AG04449 (cell line): ENCODE results near the gene CRYBG1.
A peak's percentile ranks its signal among the peaks of the same experiment; 100 is the strongest.
"Not testable (repeated sequence)": the region's sequence is repeated elsewhere in the genome, so short reads cannot be mapped to it uniquely, and the experiment has no call there.

Experiments
- CTCF ChIA-PET: fragments of 350-600 bp; formaldehyde crosslinking; extraction: SDS; loops from one replicate; lab custom pipeline; 2021; ENCODE audit warnings: antibody characterized with exemption; lab: Yijun Ruan, JAX
- POLR2A ChIA-PET: fragments of 400-600, 350-600 bp; formaldehyde crosslinking; extraction: SDS; loops from one replicate; lab custom pipeline; 2020; ENCODE audit warnings: antibody characterized with exemption, inconsistent platforms; lab: Yijun Ruan, JAX
- DNase-seq: peaks from one replicate; pipeline ENCODE4 v3.0.0-alpha.2; 2010; ENCODE audit warnings: low read depth, low spot score
- H3K4me3 ChIP-seq: 2 replicates; pipeline ENCODE4 v1.5.1; 2011; ENCODE audit warnings: low read depth, mild to moderate bottlenecking, control low read depth, low read length
- TF ChIP-seq, protein P1 (sequence below): IDR thresholded peaks from one replicate; pipeline ENCODE4 v1.5.1; 2011; ENCODE audit warnings: mild to moderate bottlenecking, moderate library complexity, low read length, control low read depth, inconsistent platforms; ENCODE audit not compliant: insufficient read depth; ENCODE audit errors: missing control alignments

The CRYBG1 gene

GRCh38 chr6:106512968-106513574 is 152.6 kb downstream of the CRYBG1 start:
- peak overlapping the region; percentile 76 for H3K4me3 ChIP-seq
- TF ChIP-seq, protein P1, sequence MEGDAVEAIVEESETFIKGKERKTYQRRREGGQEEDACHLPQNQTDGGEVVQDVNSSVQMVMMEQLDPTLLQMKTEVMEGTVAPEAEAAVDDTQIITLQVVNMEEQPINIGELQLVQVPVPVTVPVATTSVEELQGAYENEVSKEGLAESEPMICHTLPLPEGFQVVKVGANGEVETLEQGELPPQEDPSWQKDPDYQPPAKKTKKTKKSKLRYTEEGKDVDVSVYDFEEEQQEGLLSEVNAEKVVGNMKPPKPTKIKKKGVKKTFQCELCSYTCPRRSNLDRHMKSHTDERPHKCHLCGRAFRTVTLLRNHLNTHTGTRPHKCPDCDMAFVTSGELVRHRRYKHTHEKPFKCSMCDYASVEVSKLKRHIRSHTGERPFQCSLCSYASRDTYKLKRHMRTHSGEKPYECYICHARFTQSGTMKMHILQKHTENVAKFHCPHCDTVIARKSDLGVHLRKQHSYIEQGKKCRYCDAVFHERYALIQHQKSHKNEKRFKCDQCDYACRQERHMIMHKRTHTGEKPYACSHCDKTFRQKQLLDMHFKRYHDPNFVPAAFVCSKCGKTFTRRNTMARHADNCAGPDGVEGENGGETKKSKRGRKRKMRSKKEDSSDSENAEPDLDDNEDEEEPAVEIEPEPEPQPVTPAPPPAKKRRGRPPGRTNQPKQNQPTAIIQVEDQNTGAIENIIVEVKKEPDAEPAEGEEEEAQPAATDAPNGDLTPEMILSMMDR = no peak
- no peak for DNase-seq
- CTCF ChIA-PET = interaction anchor here (0.6 to 3.8 kb wide), 10 partner anchors 9 to 466 kb away, joined by 3 to 25 read pairs (median 6); no protein-coding TSS in a partner anchor
- POLR2A ChIA-PET = no interaction called here

DNA sequence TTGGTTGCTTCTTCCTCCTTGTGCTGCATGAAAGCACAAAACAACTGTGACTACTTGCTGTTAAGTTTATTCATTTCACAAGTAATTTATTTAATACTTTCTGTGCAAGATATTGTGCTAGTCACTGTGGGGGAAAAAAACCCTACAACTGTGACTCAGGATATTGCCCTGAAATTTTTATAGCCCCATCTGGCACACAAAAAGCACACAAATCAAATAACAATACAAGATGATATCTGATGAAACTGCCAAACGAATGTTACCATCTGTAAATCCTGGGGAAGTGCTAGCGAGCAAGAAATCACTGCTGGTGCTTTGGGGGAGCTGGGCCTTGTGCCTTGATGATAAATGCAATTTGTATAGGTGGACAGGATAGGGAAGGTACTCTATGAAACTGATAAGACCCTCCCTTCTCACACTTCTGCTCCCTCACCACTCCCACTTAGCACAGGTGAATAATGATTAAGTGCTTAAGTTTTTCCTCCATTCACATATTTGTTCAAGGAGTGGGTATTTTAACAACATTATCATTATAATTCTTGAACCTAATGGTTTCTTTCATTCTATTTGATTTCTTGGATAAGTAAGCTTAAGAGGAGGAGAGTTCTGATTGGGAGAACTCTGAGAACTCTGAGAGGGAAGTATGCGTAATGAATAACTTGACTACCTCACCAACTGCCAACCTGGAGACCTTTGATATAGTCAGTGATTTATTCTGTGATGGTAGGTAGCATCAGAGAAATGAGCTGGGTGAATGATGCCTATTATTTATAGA is 153.5 kb downstream of the CRYBG1 start:
- TF ChIP-seq, protein P1 = no peak
- ChIA-PET POLR2A (no interaction called here), CTCF (interaction anchor here (0.7 to 3.8 kb wide), 6 partner anchors 8 to 466 kb away, joined by 3 to 25 read pairs (median 5); no protein-coding TSS in a partner anchor)
- no peak for DNase-seq
- H3K4me3 ChIP-seq = peak overlapping the region; percentile 76

GRCh38 chr6:106514583-106514885 is 154.0 kb downstream of the CRYBG1 start:
- ChIA-PET POLR2A (no interaction called here), CTCF (interaction anchor here (0.7 to 1.4 kb wide), 3 partner anchors 8 to 465 kb away, joined by 3 read pairs; no protein-coding TSS in a partner anchor)
- DNase-seq = no peak
- TF ChIP-seq, protein P1 = no peak
- peak overlapping the region; percentile 76 for H3K4me3 ChIP-seq

- POLR2A ChIA-PET, DNase-seq, H3K4me3 ChIP-seq: not testable (repeated sequence)
- CTCF ChIA-PET = interaction anchor here (0.6 to 2.7 kb wide), 2 partner anchors 15 to 51 kb away, joined by 3 to 9 read pairs; no protein-coding TSS in a partner anchor
Observed at GRCh38 chr6:106515582-106515981, 155.1 kb downstream of the CRYBG1 start.

- H3K4me3 ChIP-seq = no peak overlapping the region
- ChIA-PET CTCF (interaction anchor here (2.7 kb wide), 1 partner anchor 50 kb away, joined by 9 read pairs; no protein-coding TSS in a partner anchor), POLR2A (no interaction called here)
- no peak for DNase-seq
- TF ChIP-seq, protein P1 = no peak
Observed at GRCh38 chr6:106516616-106517015, 156.1 kb downstream of the CRYBG1 start.

- H3K4me3 ChIP-seq = no peak overlapping the region
Observed at GRCh38 chr6:106517706-106518105, 157.2 kb downstream of the CRYBG1 start.

More at GRCh38 chr6:106517706-106518105, 157.2 kb downstream of the CRYBG1 start:
- ChIA-PET CTCF (interaction anchor here (2.7 kb wide), 1 partner anchor 49 kb away, joined by 9 read pairs; no protein-coding TSS in a partner anchor), POLR2A (no interaction called here)
- TF ChIP-seq, protein P1 = no peak
- DNase-seq = no peak
